HG03460 (cell line): ENCODE results near the gene RAB43.

ENCODE experiments used
- ATAC-seq: cut with Tn5 transposase; IDR thresholded peaks from one replicate; pipeline ENCODE4 v1.9.1; 2021; ENCODE audit not compliant: unreplicated experiment

Gene RAB43

GRCh38 chr3:129040039-129040336, 81.6 kb downstream of the RAB43 start:
- ATAC-seq = no peak

GRCh38 chr3:129039271-129040038, 82.1 kb downstream of the RAB43 start:
- no peak for ATAC-seq

GRCh38 chr3:129038121-129038855, 83.3 kb downstream of the RAB43 start:
- no peak for ATAC-seq
